Endothelial cell (in vitro differentiated cells): ENCODE results near the gene DSCAML1. TPM values are rescaled to one million over a fixed set of nuclear protein-coding genes. Genes with fewer than 3 reads are reported as not detected.

ENCODE experiments used
- DNase-seq: peaks from one replicate; pipeline ENCODE4 v3.0.0; 2021; ENCODE audit warnings: low spot score
- H3K27ac Mint-ChIP-seq: one replicate; pipeline ENCODE4 v1.8.0; 2021; ENCODE audit warnings: mixed read lengths, inconsistent platforms; ENCODE audit not compliant: unreplicated experiment
- H3K27me3 Mint-ChIP-seq: one replicate; pipeline ENCODE4 v1.8.0; 2021; ENCODE audit warnings: mild to moderate bottlenecking, moderate library complexity, mixed read lengths, inconsistent platforms; ENCODE audit not compliant: unreplicated experiment
- H3K36me3 Mint-ChIP-seq: one replicate; pipeline ENCODE4 v1.8.0; 2021; ENCODE audit warnings: mild to moderate bottlenecking, low read depth, mixed read lengths, inconsistent platforms; ENCODE audit not compliant: unreplicated experiment
- H3K4me1 Mint-ChIP-seq: one replicate; pipeline ENCODE4 v1.8.0; 2021; ENCODE audit warnings: mild to moderate bottlenecking, mixed read lengths, inconsistent platforms; ENCODE audit not compliant: unreplicated experiment
- H3K4me3 Mint-ChIP-seq: one replicate; pipeline ENCODE4 v1.8.0; 2021; ENCODE audit warnings: mild to moderate bottlenecking, mixed read lengths, inconsistent platforms; ENCODE audit not compliant: unreplicated experiment
- H3K9me3 Mint-ChIP-seq: one replicate; pipeline ENCODE4 v1.8.0; 2021; ENCODE audit warnings: mixed read lengths, inconsistent platforms; ENCODE audit not compliant: unreplicated experiment
- total RNA-seq: library from RNA; stranded (reverse); fragmentation: NEBNext Ultra II Directional; extraction: Animal tissue kit (Norgen Biotek cat#: 25700); gene quantifications from one replicate; pipeline ENCODE4 v1.2.1, GENCODE V29; 2021; ENCODE audit not compliant: unreplicated experiment
- TF ChIP-seq, protein P1 (sequence below): fragments of 200-600 bp; sonication (generic); IDR thresholded peaks from one replicate; pipeline ENCODE4 v1.5.0; 2021; ENCODE audit warnings: antibody characterized with exemption; ENCODE audit not compliant: unreplicated experiment

The DSCAML1 gene
- total RNA-seq, 1 donor from 2014 or later: 3.8 TPM

DNA sequence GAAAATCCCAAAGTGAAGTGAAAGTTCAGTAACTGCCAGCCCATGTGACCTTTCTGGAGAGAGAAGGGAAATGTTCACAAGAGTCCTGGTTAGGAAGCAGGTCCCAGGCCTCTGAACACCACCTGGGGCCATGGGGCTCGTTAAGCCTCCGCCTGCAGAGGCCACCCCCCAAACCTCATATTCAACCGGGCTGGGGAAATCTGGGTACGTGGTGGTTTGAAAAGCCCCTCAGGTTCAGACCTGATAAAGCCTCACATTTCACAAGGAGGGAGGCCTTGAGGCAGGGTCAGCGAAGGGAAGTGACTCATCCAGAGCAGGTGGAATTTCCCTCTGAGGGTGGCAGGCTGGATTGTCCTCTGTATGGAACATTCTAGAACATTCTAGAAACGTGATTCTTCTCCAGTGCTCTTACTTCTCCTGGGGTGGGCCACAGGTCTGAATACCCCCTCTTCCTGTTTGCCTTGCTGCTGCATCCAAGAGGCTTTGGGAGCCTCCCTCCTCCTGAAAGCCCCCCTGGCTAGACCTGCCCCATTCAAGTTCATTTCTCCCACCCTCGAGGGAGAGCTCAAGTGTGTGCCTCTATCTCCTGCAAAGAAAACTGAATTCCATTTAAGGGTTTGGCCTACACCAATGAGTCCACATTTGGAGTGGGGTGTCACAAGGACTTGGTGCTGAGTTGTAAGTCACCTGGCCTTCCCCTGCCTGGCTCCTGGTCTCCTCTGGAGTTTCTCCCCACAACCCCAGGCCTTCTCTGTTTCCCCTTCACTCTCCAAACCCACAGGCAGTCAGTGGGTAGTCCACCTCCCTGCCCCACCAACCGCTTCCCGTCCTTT lies 21.2 kb upstream of the DSCAML1 start:
- H3K27ac Mint-ChIP-seq: no peak overlapping the region
- H3K4me1 Mint-ChIP-seq: peaks cover 12% of the 10 kb centered on the region
- H3K36me3 Mint-ChIP-seq: no peaks in the 10 kb centered on the region
- no peak for DNase-seq
- H3K4me3 Mint-ChIP-seq: peak overlapping the region; percentile 31
- H3K9me3 Mint-ChIP-seq: no peaks in the 10 kb centered on the region
- peaks cover 1% of the 10 kb centered on the region for H3K27me3 Mint-ChIP-seq
- TF ChIP-seq, protein P1, sequence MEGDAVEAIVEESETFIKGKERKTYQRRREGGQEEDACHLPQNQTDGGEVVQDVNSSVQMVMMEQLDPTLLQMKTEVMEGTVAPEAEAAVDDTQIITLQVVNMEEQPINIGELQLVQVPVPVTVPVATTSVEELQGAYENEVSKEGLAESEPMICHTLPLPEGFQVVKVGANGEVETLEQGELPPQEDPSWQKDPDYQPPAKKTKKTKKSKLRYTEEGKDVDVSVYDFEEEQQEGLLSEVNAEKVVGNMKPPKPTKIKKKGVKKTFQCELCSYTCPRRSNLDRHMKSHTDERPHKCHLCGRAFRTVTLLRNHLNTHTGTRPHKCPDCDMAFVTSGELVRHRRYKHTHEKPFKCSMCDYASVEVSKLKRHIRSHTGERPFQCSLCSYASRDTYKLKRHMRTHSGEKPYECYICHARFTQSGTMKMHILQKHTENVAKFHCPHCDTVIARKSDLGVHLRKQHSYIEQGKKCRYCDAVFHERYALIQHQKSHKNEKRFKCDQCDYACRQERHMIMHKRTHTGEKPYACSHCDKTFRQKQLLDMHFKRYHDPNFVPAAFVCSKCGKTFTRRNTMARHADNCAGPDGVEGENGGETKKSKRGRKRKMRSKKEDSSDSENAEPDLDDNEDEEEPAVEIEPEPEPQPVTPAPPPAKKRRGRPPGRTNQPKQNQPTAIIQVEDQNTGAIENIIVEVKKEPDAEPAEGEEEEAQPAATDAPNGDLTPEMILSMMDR: peak; percentile 65

DNA sequence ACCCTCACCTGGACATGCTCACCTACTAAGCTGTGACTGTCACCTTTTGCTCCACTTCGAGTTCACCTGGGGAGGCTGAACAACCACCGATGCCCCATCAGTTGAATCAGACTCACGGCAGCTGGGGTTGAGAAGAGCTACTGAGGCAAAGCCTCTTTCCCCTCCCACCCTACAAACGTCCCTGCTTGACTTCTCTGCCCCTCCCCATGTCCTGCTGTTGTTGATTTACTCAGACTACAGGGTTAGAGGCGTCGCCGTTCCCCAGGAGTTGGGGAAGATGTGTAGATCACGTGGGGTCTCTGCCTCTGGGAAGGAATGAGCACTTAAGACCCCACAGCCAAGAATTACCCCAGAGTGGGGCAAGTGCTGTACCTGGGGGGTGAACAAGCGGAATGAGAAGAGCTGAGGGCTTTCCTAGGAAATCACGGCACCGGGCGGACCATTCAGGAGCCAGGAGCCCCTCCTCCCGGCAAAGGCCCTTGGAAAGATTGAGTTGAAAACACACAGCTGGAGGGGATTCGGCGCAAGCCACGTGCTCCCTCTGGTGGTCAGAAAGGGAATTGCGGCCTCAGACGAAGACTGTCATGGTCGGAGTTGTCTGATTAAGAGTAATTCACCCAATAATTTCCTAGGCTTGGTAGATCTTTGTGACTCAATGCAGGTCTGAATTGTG lies 20.5 kb upstream of the DSCAML1 start:
- H3K4me1 Mint-ChIP-seq: peaks cover 8% of the 10 kb centered on the region

DNA sequence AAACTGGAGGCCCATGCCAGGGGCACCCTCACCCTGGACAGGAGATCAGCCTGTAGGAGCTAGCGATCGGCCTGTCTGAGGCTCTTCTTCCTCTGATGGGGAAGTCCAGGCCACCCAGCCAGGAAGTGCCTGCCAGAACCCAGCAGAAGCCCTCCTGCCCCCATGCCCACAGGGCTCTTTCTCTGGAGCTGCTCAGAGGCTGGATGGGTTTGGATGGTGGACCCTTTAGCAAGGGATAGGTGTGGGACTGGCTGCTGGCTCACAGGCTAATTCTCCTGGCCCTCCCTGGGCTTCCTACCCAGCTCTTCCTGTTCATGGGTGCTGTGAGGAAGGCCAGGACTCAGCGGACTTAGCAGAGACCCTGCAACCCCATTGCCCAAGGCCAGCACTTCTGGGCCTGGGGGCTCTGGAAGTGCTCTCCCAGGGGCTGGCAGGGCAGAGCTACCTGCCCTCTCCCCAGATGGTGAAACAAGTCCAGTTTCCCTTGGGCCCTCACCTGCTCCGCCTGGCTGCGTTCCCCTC lies 19.9 kb upstream of the DSCAML1 start:
- Mint-ChIP-seq H3K27ac (no peak overlapping the region), H3K36me3 (no peaks in the 10 kb centered on the region), H3K4me3 (no peak overlapping the region), H3K27me3 (peaks cover 2% of the 10 kb centered on the region), H3K4me1 (peaks cover 8% of the 10 kb centered on the region), H3K9me3 (no peaks in the 10 kb centered on the region)
- no peak for DNase-seq
- TF ChIP-seq, protein P1: no peak

More for the DNA sequence above, 20.5 kb upstream of the DSCAML1 start:
- Mint-ChIP-seq H3K36me3 (no peaks in the 10 kb centered on the region), H3K4me3 (peak overlapping the region; percentile 31), H3K27me3 (no peaks in the 10 kb centered on the region), H3K9me3 (no peaks in the 10 kb centered on the region), H3K27ac (no peak overlapping the region)
- TF ChIP-seq, protein P1: peak; percentile 100
- DNase-seq: peak; percentile 90

DNA sequence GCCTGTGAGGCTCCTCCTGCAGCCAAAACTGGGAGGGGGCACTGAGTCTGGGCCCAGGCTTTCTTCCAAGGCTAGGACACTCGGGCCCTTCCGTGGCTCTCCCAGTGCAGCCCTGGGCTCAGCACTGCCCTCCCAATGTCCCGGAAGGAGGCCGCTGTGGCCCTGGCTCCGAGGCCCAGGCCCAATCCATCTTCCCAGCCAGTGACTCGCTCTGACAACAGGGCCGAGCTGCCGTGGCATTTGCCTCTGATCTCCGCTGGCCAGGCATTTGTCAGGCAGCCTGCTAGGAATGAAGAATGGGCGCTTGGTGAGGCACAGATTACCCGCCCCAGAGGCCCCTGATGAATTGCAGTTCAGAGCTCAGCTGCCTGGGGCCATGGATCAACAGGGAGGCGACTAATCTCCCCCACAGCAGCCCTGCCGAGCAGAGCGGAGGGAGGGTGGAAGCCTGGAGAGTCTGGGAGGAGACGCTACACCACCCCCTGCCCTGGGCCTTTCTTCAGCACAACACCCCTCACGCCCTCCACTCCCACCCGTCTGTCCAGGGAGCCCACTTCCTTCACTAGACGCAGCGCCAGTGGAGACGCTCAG lies 19.2 kb upstream of the DSCAML1 start:
- Mint-ChIP-seq H3K4me1 (peaks cover 8% of the 10 kb centered on the region), H3K4me3 (no peak overlapping the region)
- no peak for DNase-seq

More for the DNA sequence above, 19.2 kb upstream of the DSCAML1 start:
- H3K36me3 Mint-ChIP-seq: no peaks in the 10 kb centered on the region
- no peak overlapping the region for H3K27ac Mint-ChIP-seq
- TF ChIP-seq, protein P1: no peak
- H3K9me3 Mint-ChIP-seq: no peaks in the 10 kb centered on the region
- peaks cover 2% of the 10 kb centered on the region for H3K27me3 Mint-ChIP-seq
